Fibroblast of pulmonary artery (primary cell): ENCODE data around the gene ATP9B.

Experiments used
- DNase-seq: peaks from one replicate; pipeline ENCODE4 v3.0.0-alpha.2; 2010; ENCODE audit warnings: low read depth
- H3K4me3 ChIP-seq: replicated peaks from 2 replicates; pipeline ENCODE4 v1.5.1; 2011; ENCODE audit warnings: low read depth, mild to moderate bottlenecking, control low read depth, low read length, moderate library complexity
- CTCF ChIP-seq: IDR thresholded peaks from 2 replicates; pipeline ENCODE4 v1.5.1; 2011; ENCODE audit warnings: mild to moderate bottlenecking, control low read depth, low read length, inconsistent platforms; ENCODE audit errors: missing control alignments

ATP9B gene

GRCh38 chr18:79377187-79377891 lies 308.1 kb downstream of the ATP9B start:
- no peak for DNase-seq
- TF ChIP-seq CTCF = no peak
- no peak overlapping the region for H3K4me3 ChIP-seq

- TF ChIP-seq CTCF = peak; percentile 92
- peak; percentile 82 for DNase-seq
Measured at GRCh38 chr18:79378536-79379250, 309.5 kb downstream of the ATP9B start.

GRCh38 chr18:79379251-79379905 lies 310.2 kb downstream of the ATP9B start:
- no peak for DNase-seq
- no peak for TF ChIP-seq CTCF
- no peak overlapping the region for H3K4me3 ChIP-seq

More at GRCh38 chr18:79378536-79379250, 309.5 kb downstream of the ATP9B start:
- H3K4me3 ChIP-seq = no peak overlapping the region

GRCh38 chr18:79379931-79380815 lies 311.0 kb downstream of the ATP9B start:
- no peak overlapping the region for H3K4me3 ChIP-seq
- DNase-seq = no peak
- TF ChIP-seq CTCF = no peak

- DNase-seq = peak; percentile 60
- TF ChIP-seq CTCF = peak; percentile 83
- no peak overlapping the region for H3K4me3 ChIP-seq
Measured at GRCh38 chr18:79380816-79381806, 311.9 kb downstream of the ATP9B start.
